GOT3 (cell line): ENCODE data around the gene PIGL.
"Not testable (repeated sequence)": the region's sequence is repeated elsewhere in the genome, so short reads cannot be mapped to it uniquely, and the experiment has no call there.

Experiments
- DNase-seq: peaks from one replicate; lab custom pipeline; 2025; ENCODE audit warnings: mixed read lengths; lab: John Stamatoyannopoulos, UW

PIGL gene

GRCh38 chr17:16216341-16217001 is 539 bp upstream of the PIGL start:
- DNase-seq = not testable (repeated sequence)

DNA sequence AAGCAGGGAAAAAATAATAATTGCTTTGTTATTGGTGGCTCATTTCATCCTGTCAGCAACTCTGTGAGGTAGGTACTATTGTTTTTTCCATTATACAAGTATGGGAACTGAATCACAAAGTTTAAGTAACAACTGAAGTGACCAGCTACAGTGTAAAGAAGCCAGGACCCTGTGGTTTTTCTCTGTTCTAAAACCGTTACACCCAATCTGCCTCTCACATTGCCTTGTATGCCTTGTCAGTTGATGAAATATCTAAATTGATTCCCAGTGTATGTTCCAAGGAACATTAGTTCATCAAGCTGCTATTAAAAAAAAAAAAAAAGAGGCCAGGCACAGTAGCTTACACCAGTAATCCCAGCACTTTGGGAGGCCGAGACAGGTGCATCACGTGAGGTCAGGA is 5.4 kb downstream of the PIGL start:
- no peak for DNase-seq

GRCh38 chr17:16229912-16230561 is 13.0 kb downstream of the PIGL start:
- DNase-seq = not testable (repeated sequence)

DNA sequence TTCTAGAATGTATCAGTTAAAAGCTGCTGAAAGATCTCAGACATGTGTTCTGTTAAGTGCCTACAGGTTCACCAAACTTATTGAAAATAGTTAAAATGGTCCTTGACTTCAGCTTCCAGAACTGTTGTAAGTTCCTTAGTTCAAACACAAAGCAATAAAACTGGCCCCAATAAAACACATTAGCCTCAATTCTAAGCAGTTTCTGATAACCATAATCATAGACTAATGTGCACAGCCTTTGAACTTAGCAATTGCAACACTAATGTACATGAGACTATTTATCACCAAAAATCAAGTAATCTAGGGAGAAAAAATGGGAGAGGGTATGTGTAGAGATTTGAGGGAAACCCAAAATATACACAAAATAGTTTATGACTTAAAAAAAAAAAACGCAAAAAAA is 15.4 kb downstream of the PIGL start:
- DNase-seq = no peak

DNA sequence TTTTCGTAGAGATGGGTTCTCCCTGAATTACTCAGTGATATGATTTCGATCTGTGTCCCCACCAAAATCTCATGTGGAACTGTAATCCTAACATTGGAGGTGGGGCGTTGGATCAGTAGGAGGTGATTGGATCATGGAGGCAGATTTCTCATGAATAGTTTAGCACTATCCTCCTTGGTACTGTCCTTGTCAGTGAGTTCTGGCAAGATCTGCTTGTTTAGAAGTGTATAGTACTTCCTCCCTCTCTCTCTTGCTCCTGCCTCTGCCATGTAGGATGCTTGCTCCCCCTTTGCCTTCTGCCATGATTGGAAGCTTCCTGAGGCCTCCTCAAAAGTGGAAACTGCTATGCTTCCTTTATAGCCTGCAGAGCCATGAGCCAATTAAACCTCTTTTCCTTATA is 22.9 kb downstream of the PIGL start:
- DNase-seq = no peak

DNA sequence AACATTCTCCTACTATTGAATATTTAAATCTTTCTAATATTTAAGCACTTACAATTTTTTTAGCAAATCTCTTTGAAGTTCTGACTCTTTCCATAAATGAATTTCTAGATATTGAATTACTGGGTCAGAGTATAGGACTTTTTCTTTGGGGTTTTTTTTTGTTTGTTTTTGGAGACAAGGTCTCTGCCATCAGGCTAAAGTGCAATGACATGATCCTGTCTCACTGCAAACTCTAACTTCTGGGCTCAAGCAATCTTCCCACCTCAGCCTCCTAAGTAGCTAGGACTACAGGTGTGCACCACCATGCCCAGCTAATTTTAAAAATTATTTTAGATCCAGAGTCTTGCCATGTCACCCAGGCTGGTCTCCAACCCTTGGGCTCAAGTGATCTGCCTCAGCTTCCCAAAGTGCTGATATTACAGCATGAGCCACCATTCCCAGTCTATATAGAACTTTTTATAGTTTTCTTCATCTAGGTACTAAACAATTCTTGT is 24.9 kb downstream of the PIGL start:
- no peak for DNase-seq

DNA sequence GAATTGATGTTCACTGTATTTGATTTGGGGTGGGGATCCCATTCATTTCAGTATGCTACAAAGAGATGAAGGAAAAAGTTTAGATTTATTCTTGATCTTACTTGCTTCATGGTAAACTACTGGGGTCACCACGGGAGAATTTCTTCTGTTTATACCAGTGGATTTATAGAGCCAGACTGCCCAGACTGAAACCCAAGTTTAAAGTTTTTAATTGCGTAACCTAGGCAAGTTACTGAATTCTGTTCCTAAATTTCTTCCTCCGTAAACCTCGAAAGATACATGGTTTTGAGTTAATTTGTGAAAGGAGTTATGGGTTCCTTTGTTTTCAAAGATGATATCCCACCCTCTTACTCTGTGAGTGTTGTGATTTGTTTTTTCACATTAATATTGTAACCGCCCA is 26.4 kb downstream of the PIGL start:
- DNase-seq = no peak

GRCh38 chr17:16243801-16244567 is 27.0 kb downstream of the PIGL start:
- no peak for DNase-seq

GRCh38 chr17:16247586-16247984 is 30.6 kb downstream of the PIGL start:
- no peak for DNase-seq

DNA sequence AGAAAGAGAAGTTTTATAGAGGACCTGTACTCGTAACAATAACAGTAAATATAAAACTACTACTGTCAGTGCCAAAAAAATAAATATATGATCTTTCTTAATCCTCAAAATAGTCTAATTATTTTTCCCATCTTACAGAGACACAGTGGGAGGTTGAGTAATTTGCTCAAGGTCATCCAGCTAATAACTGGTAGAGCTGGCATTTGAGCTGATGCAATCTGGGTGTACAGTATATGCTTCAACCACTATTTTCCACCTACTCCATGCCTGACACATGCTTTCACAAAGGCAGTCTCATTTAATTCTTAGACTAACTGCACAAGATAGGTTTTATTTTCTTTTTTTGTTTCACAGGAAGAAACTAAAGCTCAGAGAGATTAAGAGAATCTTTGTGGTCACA is 33.6 kb downstream of the PIGL start:
- no peak for DNase-seq

DNA sequence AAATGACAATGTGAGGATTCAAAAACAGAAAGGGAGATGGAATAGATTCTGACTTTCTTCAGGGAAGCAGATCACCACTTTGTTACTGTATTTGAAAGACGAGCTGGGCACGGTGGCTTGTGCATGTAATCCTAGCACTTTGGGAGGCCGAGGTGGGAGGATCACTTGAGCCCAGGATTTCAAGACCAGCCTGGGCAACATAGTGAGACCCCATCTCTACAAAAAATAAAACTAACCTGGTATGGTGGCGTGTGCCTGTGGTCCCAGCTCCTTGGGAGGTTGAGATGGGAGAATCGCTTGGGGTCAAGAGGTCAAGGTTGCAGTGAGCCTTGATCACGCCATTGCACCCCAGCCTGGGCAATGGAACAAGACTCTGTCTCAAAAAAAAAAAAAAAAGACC is 34.0 kb downstream of the PIGL start:
- no peak for DNase-seq

- no peak for DNase-seq
These were observed 34.5 kb downstream of the PIGL start for GRCh38 chr17:16251556-16251955.

DNA sequence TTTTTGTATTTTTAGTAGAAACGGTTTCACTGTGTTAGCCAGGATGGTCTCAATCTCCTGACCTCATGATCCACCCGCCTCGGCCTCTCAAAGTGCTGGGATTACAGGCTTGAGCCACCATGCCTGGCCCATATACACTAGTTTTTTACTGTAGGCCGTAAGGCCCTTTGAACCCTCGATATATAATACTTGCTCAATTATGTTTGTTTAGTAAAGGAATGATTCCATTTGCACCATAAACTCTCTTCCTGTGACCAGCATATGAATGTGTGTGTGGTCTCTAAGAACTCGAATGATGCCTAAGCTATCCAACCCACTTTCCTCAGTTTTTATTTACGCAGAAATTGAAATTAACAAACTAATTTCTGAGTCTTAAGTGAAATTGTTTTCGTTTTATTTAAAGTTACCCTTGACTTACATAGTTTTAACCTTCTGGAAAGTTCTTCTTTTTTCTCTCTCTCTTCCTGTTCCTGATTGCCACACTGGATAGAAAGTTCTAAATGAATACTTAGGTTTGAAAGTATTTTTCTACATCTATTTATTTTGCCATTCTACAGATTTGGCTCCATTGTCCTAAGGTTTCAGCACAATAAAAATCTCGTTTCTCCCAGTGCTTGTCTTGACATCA is 37.9 kb downstream of the PIGL start:
- DNase-seq = no peak

DNA sequence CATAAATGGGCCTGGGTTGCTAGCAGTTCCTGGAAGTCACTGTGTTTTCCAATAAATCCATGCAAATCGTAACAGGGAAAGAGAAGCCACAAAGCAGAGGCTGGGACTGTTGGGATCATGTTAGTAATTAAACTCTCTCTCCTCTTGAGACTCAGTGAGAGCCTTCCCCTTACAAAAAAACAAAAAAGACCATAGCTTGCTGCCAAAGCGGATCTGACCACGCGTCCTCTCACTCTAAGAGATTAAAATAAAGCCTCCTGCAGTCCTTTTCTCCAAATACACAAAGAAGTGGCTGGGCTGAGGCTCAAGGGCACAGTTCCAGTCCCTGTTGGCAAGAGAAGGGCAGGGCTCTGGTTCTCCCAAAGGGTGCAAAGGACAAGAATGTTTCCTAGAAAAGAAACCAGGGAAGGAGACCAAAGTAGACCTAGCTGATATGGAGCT is 38.5 kb downstream of the PIGL start:
- DNase-seq = no peak

GRCh38 chr17:16258901-16259300 is 41.9 kb downstream of the PIGL start:
- DNase-seq = peak; percentile 6

- DNase-seq = no peak
These were observed 42.9 kb downstream of the PIGL start for GRCh38 chr17:16259926-16260325.

DNA sequence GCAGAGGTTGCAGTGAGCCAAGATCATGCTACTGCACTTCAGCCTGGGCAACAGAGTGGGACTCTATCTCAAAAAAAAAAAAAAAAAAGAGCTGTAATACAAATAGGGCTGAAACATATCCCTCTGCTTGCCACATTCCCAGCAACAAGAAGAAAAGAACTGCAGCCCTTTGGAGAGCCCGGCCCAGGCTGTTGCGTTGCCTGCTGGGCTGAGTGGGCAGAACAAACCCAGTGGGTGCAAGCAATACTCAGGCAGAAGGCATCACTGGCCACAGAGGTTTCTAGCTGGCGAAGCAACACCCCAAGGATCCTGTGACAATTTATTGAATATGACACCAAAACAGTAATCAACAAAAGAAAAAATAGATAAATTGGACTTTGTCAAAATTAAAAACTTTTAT is 44.0 kb downstream of the PIGL start:
- no peak for DNase-seq

DNA sequence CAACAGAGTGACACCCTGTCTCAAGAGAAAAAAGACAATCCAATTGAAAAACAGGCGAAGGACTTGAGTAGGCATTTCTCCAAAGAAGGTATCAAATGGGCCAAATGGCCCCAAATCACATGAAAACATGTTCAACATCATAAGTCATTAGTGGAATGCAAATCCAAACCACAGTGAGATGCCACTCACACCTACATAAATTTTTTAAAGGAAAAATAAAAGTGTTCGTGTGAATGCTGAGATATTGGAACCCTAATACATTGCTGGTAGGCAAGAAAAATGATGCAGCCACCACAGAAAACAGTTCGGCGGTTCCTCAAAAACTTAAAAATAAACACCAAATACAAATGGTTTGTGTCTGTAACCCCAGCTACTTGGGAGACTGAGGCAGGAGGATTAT is 45.2 kb downstream of the PIGL start:
- no peak for DNase-seq

DNA sequence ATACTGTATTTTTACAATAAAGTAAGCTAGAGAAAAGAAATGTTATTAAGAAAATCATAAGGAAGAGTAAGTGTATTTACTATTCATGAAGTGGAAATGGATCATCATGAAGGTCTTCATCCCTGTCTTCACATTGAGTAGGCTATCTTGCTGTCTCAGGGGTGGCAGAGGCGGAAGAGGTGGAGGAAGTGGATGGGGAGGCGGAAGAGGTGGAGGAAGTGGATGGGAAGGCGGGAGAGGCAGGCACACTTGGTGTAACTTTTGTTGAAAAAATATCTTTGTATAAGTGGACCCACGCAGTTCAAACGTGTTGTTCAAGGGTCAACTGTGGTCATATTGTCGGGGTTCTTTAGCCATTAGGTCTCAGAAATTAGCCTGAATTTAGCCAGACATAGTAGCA is 50.2 kb downstream of the PIGL start:
- DNase-seq = no peak

DNA sequence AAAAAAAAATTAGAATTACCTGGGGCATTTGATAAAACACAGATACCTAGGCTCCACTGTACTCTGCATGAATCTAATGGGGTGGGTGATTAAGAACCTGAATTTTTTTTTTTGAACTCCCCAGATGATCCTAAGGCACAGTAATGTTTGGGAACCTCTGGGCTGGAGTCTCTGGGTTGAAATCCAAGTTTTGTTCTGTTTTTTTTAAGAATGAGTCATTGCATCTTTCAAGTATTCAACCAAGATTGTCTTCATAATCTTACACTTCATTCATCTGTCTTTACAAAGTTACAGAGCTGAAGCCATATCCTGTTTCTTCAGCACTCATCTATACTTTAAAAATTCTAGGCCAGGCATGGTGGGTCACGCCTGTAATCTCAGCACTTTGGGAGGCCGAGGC is 52.6 kb downstream of the PIGL start:
- DNase-seq = no peak

DNA sequence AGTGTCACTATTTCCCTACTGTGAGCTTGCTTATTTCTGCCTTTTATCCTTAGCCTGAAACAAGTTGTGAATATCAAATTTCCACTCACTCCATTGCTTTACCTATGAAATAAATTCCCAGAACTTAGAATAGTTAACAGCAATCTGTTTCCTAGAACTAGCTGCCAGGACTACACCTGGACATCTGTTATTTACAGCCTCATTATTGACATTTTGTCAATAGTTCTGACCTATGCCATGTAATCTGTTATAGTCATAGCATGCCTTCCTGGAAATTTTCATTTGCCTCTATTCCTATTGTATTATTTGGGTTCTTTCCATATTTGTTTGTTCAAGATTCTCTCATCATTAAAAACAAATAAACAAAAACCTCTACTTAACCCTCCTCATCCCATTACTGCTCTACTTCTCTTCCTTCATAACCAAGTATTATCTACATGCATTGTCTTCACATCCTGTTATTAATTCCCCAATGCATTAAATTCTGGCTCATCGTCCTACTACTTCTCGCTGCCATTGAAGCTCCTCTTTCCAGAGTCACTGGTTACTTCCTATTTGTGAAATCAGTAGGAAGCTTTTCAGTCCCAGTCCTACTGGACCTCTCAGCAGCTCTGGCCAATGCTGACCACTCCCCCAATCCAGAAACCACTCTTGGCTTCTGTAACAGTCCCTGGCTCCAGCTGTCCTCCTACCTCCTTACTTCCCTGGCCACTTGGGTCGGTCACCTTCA is 55.3 kb downstream of the PIGL start:
- DNase-seq = no peak

DNA sequence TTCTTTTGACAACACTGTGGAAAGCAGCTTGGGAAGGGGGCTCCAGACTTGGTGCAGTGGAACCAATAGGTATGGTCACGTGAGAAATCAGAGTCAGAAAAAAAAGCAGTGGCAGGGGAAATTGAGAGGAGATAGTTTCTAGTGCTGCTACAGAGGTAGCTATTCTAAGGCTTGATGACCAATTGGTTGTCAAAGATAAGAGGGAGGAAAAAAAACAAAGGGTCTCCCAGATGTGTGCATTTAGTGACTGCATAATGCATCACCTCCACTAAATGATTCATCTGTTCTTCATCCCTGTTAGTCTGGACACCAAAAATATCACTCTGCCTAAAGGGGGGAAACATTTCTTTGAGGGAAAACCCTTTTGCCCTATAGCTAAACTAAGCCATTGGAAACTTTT is 56.5 kb downstream of the PIGL start:
- DNase-seq = no peak
